ENCODE measurements around the gene IQSEC3.

IQSEC3 gene

DNA sequence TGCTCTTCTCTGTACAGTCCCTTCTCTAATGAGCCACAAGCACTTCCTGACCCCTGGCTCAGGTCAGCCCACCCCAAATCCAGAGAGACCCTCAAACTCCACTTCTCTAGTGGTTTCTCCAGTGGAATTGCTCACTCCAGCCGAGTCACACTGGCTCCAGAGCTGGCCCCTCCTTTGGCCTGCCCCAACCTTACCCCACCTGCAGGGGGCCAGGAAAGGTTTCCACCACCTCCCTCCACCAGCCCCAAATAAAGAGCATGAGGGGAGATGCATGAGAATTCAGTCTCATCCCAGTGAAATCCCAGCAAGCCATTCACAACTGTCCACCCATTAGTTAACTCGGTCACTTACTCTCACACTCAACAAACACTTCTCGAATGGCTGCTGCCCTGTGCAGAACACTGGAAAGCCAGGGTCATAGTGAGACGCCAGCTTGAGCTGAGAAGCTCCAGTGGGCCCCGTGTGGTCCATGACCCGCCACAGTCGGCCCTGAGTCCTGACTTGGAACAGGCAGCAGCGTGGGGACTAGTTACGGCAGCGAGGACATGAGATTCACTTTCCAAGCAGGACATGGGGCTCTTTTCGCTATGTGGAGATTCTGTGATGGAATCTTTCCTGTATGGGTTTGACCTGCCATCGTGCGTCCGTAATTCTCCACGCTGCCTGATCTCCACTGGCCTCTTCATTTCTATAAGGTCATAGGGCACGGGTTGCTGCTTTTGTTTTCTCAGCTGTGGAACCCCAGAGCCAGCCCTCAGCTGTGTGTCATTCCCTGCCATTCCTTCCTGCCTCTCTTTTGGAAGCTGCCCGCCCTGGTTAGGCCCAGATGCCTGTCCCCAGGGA lies 103.2 kb downstream of the IQSEC3 start:
- intact Hi-C loops (cut with micrococcal nuclease) = no loop called here
- no peak overlapping the region for H3K27ac Mint-ChIP-seq
- no peaks in the 10 kb centered on the region for H3K36me3 Mint-ChIP-seq (ENCODE audit: low read depth)
- no peaks in the 10 kb centered on the region for H3K9me3 Mint-ChIP-seq
- H3K4me1 Mint-ChIP-seq (ENCODE audit: low read depth) = peaks cover 37% of the 10 kb centered on the region
- no peak overlapping the region for H3K4me3 Mint-ChIP-seq
- peaks cover 41% of the 10 kb centered on the region for H3K27me3 Mint-ChIP-seq

DNA sequence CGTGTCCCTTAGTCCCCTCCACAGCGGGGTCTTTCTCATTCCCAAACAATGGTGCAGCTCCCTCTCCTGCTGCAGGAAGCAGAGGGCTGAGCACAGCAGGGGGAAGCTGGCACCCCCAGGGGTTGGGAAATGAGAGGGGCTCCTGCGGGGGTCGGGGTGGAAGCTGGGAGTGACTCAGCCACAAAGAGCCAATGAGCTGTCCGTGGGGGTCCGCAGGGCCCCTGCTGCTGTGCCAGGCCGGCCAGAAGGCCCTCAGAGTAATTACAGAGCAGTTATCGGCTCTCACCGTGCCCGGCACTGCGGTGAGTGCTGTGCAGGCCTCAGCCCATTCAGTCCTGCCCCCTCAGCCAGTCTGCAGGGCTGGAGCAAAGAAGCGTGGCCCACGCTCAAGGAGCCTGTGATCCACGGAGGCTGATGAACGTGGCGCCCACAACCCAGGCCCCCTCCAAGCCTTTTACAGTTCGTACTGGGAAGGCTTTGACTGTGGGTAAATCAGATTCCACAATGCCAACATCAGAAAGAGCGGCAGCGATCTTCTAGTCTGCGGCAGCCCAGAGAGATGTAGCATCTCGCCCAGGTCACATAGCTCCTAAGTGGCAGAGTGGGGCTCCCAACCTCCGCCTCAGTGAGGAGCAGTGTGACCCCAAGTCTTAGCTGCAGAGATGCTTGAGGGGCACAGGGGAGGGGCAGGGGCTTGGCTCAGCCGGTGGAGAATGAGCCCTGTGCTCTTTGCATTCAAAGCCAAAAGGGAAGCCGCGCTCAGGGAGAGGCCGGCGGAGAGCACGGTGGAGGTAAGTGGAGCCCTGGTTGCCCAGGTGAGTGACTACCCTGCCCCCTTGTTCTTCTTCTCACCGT lies 104.0 kb downstream of the IQSEC3 start:
- H3K9me3 Mint-ChIP-seq = no peaks in the 10 kb centered on the region
- H3K27ac Mint-ChIP-seq = no peak overlapping the region
- H3K4me3 Mint-ChIP-seq = no peak overlapping the region
- H3K4me1 Mint-ChIP-seq (ENCODE audit: low read depth) = peaks cover 37% of the 10 kb centered on the region
- H3K27me3 Mint-ChIP-seq = peaks cover 41% of the 10 kb centered on the region
- no peaks in the 10 kb centered on the region for H3K36me3 Mint-ChIP-seq (ENCODE audit: low read depth)
- intact Hi-C loops (cut with micrococcal nuclease) = no loop called here

DNA sequence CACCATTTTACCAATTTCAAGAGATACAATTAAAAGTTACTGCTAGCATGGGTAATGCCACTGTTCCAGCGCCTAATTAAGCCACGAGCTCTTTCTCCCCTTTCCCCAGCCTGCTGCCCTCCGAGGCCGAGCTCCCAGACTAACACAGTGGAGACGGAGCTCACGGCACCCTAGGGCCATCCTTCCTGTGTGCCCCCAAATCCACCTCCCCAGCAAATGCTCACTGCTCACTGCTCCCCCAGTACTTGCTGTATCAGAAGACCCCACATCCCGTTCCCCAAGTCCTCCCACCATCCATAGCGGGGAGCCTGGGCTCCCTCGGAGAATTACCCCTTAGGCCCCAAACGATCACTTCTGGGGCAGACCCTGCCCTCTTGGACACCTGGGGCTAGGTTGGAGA lies 104.7 kb downstream of the IQSEC3 start:
- Mint-ChIP-seq H3K4me1 (ENCODE audit: low read depth) (peaks cover 37% of the 10 kb centered on the region), H3K36me3 (ENCODE audit: low read depth) (no peaks in the 10 kb centered on the region), H3K9me3 (no peaks in the 10 kb centered on the region), H3K27ac (no peak overlapping the region), H3K27me3 (peaks cover 41% of the 10 kb centered on the region), H3K4me3 (no peak overlapping the region)
- intact Hi-C loops (cut with micrococcal nuclease) = no loop called here

DNA sequence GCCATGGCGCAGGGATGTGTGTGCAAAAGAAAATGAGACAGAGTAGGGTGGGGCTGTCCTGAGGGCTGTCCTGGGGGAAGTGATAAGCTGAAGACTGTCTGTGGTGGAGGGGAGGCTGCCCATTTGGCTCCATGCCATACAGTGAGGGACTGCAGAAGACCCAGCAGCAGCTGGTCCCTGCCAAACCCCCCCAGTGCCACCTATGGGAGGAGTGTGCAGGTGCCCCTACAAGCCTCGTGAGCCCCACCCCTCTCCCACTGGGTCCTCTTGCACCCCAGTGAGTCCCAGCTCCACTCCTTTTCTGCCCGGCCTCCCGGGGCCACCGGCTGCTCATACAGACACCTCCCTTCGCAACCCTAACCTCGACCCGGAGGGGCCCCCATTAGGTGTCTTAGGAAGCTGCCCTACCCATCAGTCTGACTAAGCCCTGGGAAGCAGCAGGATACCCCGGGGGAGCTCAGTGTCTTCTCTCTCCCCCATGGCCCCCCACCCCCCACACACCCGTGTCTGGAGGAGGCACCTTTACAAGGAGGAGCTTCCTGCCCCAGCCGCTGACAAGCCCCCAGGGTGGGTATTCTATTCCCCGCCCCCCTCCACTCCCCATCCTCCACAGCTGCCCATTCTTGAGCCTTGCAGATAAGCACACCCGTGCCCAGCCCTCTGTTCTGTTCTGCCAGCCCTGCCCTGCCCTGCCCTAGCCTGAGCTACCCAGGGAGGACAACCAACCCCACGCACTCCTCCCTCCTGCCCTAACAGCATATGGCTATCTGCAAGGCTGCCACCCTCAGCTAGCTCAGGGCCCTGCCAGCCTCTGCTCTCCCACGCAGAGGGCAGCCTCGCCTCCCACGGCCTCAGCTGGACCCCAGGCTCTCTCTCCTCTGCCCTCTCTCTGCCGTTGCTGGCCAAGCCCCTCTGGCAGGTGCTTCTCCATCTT lies 105.4 kb downstream of the IQSEC3 start:
- Mint-ChIP-seq H3K4me1 (ENCODE audit: low read depth) (peaks cover 44% of the 10 kb centered on the region), H3K4me3 (no peak overlapping the region), H3K36me3 (ENCODE audit: low read depth) (no peaks in the 10 kb centered on the region), H3K9me3 (no peaks in the 10 kb centered on the region), H3K27me3 (peaks cover 41% of the 10 kb centered on the region), H3K27ac (peak overlapping the region; percentile 5)
- intact Hi-C loops (cut with micrococcal nuclease) = no loop called here

DNA sequence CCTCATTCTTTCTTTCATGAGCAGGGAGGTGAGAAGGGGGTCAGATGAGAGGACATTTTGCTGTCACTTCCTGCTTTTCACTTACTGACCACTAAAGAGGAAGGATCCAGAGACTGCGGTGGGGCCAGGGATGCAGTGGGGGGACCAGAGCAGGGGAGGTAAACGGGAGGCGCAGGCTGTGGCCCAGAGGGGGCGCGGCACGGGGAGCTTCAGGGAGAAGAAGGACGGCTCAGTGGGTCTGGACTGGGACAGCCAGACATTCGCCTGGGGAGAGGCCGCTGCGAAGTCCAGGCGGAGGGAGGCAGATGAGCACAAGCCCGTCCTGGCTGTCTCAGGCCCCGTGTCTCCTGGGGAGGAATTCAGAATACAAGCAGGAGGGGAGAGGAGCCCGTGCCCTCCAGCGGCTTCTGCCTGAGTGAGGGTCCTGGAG lies 106.2 kb downstream of the IQSEC3 start:
- H3K36me3 Mint-ChIP-seq (ENCODE audit: low read depth) = no peaks in the 10 kb centered on the region
- H3K9me3 Mint-ChIP-seq = no peaks in the 10 kb centered on the region
- H3K27me3 Mint-ChIP-seq = peaks cover 42% of the 10 kb centered on the region
- peak overlapping the region; percentile 5 for H3K27ac Mint-ChIP-seq
- intact Hi-C loops (cut with micrococcal nuclease) = no loop called here
- H3K4me1 Mint-ChIP-seq (ENCODE audit: low read depth) = peaks cover 43% of the 10 kb centered on the region
- H3K4me3 Mint-ChIP-seq = no peak overlapping the region

DNA sequence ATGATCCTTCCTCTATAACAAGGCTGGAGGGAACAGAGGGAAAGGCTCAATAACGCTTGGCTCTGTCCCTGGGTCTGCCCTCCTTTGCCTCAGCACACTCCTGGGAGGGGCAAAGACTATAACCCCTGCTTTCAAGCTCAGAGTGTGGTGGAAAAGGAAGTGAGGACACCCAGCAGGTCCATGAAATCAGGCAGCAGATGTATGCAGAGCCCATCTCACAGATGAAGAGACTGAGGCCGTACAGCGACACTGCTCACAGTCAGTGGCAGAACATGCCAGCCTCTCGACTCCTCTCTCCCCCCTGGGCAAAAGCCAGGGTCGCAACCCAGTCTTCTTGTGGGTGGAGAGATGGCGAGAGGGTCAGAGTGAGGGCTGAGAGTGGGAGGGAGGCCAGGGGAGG lies 107.6 kb downstream of the IQSEC3 start:
- H3K27me3 Mint-ChIP-seq = peaks cover 46% of the 10 kb centered on the region
- peaks cover 37% of the 10 kb centered on the region for H3K4me1 Mint-ChIP-seq (ENCODE audit: low read depth)
- no peaks in the 10 kb centered on the region for H3K36me3 Mint-ChIP-seq (ENCODE audit: low read depth)
- H3K9me3 Mint-ChIP-seq = no peaks in the 10 kb centered on the region
- H3K27ac Mint-ChIP-seq = no peak overlapping the region
- no peak overlapping the region for H3K4me3 Mint-ChIP-seq
- intact Hi-C loops (cut with micrococcal nuclease) = no loop called here

DNA sequence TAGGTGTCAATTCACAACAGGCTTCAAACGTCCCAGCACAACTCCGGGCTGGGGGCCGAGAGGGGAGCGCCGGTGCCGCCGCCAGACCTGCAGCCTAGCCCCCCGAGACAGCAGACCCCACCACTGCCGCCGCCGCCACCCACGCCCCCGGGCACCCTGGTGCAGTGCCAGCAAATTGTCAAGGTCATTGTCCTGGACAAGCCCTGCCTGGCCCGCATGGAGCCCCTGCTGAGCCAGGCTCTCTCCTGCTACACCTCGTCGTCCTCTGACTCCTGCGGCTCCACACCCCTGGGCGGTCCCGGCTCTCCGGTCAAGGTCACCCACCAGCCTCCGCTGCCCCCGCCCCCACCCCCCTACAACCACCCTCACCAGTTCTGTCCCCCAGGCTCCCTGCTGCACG lies 108.0 kb downstream of the IQSEC3 start:
- intact Hi-C loops (cut with micrococcal nuclease) = no loop called here
- Mint-ChIP-seq H3K4me3 (no peak overlapping the region), H3K36me3 (ENCODE audit: low read depth) (no peaks in the 10 kb centered on the region), H3K9me3 (no peaks in the 10 kb centered on the region), H3K27me3 (peaks cover 42% of the 10 kb centered on the region), H3K4me1 (ENCODE audit: low read depth) (peaks cover 34% of the 10 kb centered on the region), H3K27ac (no peak overlapping the region)

DNA sequence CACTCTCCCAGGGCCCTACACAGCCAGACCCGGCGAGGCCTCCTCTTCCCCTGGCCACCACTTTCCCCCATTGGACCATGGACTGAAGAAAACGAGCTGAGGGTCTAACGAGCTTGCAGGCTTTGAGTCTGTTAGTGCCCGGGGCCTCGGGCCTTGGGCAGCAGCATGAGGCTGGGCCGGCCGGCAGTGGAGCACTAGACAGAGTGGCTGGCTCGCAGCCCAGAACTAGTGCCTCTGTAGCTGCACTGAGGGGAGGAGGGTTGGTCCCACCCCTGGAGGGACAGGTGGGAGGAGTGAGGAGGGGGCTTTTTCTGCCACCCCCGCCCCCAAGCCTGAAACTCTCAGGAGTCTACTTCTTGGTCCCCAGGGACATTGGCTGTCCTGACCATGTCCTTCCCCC lies 108.7 kb downstream of the IQSEC3 start:
- intact Hi-C loops (cut with micrococcal nuclease) = no loop called here
- Mint-ChIP-seq H3K27ac (no peak overlapping the region), H3K27me3 (peaks cover 35% of the 10 kb centered on the region), H3K36me3 (ENCODE audit: low read depth) (no peaks in the 10 kb centered on the region), H3K9me3 (no peaks in the 10 kb centered on the region), H3K4me1 (ENCODE audit: low read depth) (peaks cover 37% of the 10 kb centered on the region), H3K4me3 (no peak overlapping the region)

DNA sequence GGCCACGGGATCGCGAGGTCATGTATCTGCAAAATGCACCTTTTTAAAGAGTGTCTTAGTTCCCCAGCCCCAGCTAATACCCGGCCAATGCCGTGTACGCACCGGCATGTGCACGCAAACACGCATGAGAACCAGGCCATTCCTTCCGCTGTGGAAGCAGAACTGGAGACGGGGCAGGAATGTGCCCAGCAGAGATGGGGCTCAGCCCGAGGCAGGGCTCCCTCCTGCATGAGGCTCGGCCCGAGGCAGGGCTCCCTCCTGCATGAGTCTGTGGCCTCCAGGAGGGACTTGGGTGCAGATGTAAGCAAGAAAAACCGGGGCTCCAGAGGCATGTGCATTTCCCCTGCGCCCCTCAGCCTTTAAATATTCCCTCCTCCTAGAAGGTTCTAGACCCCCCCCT lies 109.2 kb downstream of the IQSEC3 start:
- Mint-ChIP-seq H3K4me1 (ENCODE audit: low read depth) (peaks cover 42% of the 10 kb centered on the region), H3K4me3 (no peak overlapping the region), H3K36me3 (ENCODE audit: low read depth) (no peaks in the 10 kb centered on the region), H3K9me3 (no peaks in the 10 kb centered on the region), H3K27ac (no peak overlapping the region), H3K27me3 (peaks cover 33% of the 10 kb centered on the region)
- intact Hi-C loops (cut with micrococcal nuclease) = no loop called here

DNA sequence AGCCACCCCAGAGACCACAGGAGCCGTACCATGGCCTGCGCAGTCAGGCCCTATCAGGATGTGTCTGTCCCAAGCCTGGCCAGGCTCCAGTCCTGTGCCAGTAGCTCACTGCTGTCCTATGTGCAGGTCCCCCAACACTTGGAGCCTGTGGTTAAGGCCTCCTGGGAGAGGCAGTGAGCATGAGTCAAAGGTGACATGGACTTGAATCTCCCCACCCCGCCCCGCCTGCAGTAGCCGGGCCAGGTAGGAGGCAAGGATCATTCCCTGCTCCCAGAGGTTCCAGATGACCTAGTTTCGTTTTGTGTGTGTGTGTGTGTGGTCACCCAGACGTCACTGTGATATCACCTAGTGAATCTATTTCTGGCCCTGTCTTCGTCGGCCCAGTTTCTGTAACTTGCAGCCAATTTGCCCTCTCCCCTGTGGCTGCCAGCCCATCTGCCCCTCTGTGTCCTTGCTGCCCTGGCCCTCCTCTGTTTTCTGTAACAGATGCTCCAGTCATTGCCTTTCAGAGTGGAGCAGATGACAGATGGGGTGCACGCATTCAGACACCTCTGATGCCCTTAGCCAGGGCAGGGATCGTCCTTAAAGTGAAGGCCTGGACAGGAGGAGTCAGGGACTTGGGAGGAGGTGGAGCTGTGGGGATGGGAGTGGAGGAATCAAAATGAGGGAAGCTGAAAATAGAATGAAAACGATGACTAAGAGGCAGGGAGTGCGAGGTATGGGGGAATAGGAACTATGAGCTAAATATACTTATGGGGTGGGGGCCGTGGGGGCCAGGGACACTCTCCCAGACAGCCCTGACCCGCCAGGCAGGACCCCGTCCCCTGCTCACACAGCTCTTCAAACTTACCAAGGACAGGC lies 110.0 kb downstream of the IQSEC3 start:
- H3K4me1 Mint-ChIP-seq (ENCODE audit: low read depth) = peaks cover 40% of the 10 kb centered on the region
- H3K36me3 Mint-ChIP-seq (ENCODE audit: low read depth) = no peaks in the 10 kb centered on the region
- no peak overlapping the region for H3K27ac Mint-ChIP-seq
- no peak overlapping the region for H3K4me3 Mint-ChIP-seq
- intact Hi-C loops (cut with micrococcal nuclease) = no loop called here
- H3K9me3 Mint-ChIP-seq = no peaks in the 10 kb centered on the region
- H3K27me3 Mint-ChIP-seq = peaks cover 28% of the 10 kb centered on the region

DNA sequence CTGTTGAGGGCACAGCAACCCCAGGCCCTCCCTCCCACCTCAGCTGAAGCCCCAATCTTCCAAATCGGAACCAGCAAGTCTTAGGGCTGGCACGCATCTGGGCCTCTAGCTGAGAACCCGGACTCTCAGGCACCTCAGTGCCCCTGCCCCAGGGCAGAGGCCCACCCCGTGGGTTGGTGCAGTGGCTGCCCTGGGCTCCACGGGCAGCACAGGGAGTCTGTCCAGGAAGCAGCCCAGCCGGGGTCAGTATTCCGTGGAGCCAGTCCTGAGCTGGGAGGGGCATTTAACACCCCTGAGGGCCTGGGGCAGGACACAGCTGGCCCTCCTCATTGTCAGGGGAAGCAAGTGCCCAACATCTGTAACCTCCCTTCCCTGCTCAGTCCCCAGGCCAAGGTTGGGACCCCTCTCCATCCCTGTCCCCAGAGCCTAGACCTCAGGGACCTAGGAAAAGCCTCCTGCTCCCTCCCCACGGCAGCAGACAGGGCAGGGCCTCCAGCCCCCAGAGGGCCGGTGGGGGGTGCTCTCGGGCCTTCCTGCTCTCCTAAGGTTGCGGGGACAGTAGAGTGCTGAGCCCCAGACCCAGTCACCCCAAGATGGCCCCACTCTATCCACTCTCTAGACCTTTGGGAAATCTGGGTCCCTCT lies 110.9 kb downstream of the IQSEC3 start:
- no peaks in the 10 kb centered on the region for H3K36me3 Mint-ChIP-seq (ENCODE audit: low read depth)
- H3K9me3 Mint-ChIP-seq = no peaks in the 10 kb centered on the region
- H3K27me3 Mint-ChIP-seq = peaks cover 24% of the 10 kb centered on the region
- no peak overlapping the region for H3K27ac Mint-ChIP-seq
- intact Hi-C loops (cut with micrococcal nuclease) = no loop called here
- H3K4me1 Mint-ChIP-seq (ENCODE audit: low read depth) = peaks cover 31% of the 10 kb centered on the region
- no peak overlapping the region for H3K4me3 Mint-ChIP-seq

DNA sequence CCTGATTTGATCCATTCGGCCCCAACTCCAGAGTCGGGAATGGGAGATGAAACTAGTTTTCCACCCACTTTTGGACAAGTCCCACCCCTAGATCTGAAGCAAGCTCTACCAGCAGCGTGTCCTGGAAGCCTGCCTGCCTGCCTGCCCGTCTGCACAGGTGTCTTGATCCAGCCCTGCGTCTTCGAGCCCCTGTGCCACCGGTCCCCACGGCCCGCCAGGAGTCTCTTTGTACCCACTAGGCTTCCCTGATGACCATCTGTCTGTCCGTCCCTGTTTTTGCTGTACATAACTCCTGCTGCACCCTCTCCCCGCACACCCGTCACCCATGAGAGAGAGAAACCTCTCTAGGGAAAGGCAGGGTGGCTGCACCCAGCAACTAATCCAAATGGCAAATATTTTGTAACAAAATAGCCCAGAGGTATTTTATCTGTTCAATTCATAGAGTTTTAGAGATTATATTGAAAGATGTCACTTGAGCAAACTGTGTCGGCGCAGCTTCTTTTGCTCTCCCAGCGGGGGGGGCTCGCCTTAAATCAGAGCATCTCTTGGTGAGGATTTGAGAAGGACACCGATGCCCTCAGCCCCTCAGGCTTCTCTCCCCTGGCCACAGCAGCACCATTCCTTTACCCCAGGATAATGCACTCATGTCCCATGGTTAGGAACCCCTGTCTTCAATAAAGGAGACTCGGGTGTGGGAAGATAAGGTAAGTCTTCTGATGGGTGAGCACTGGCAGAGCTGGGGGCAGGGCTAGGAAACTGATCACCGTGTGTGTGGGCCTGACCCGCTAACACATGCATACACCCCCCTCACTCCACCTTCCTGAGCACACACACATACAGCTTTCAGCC lies 111.6 kb downstream of the IQSEC3 start:
- intact Hi-C loops (cut with micrococcal nuclease) = no loop called here
- Mint-ChIP-seq H3K9me3 (no peaks in the 10 kb centered on the region), H3K4me1 (ENCODE audit: low read depth) (peaks cover 24% of the 10 kb centered on the region), H3K36me3 (ENCODE audit: low read depth) (no peaks in the 10 kb centered on the region), H3K27me3 (peaks cover 17% of the 10 kb centered on the region), H3K27ac (no peak overlapping the region), H3K4me3 (no peak overlapping the region)

All from dendritic cell treated with granulocyte-macrophage colony-stimulating factor and Interleukin-4, amounts not matched to agents 40 ng/mL and 50 ng/mL, for 4 days (primary cell).